Fibroblast of skin of scalp (primary cell): ENCODE data around the gene PRKN.

ENCODE experiments used
- DNase-seq: peaks from one replicate; pipeline ENCODE4 v3.0.0-alpha.2; 2013

Gene PRKN

GRCh38 chr6:161748535-161749416, 978.8 kb downstream of the PRKN start:
- peak; percentile 46 for DNase-seq

- DNase-seq: no peak
Observed at GRCh38 chr6:161747506-161747905, 980.1 kb downstream of the PRKN start.

- DNase-seq: no peak
Observed at GRCh38 chr6:161745594-161746141, 981.9 kb downstream of the PRKN start.

GRCh38 chr6:161745128-161745527, 982.4 kb downstream of the PRKN start:
- DNase-seq: no peak

- DNase-seq: no peak
Observed at GRCh38 chr6:161744211-161745067, 983.1 kb downstream of the PRKN start.

- no peak for DNase-seq
Observed at GRCh38 chr6:161743509-161744178, 983.9 kb downstream of the PRKN start.

GRCh38 chr6:161740486-161740885, 987.1 kb downstream of the PRKN start:
- DNase-seq: no peak

DNA sequence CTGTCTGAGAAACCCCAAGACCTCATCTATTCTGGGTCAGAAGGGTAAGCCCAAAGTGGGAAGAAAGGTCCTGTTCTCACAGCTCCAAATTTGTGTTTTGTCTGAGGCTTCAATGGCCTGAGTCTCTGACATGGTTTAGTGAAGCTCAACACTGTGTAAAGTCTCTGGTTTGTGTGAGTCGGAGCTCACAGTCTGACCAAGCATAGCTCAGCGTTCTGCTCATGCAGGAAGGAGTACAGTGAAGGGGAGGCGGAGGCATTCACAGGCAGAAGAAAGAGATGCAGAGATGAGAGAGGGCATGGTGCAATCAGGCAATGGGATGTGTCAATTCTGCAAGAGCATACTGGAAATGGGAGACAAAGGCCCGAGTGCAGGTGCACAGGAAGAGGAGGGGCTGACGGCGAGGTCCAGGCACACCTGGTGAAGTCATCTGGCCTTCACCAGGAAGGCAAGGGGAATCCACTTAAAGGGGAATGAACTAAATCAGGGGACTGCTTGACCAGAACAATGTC, 990.7 kb downstream of the PRKN start:
- DNase-seq: no peak

GRCh38 chr6:161736326-161736725, 991.2 kb downstream of the PRKN start:
- DNase-seq: no peak

DNA sequence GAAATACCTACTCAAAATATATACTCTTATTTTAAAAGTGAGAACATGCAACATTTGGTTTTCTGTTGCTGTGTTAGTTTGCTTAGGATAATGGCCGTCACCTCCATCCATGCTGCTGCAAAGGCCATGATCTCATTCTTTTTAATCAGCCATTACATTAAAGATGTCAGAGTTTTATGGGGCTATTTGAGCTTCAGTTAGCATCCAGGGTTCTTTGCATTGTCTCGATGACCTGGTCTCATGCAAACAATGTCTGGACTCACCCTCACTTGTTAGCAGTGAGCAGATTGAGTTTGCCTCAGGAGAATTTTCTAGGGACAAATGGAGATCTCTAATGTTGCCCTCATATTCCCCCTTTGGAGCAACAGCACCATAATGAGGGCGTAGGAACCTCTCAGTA, 995.0 kb downstream of the PRKN start:
- DNase-seq: no peak

DNA sequence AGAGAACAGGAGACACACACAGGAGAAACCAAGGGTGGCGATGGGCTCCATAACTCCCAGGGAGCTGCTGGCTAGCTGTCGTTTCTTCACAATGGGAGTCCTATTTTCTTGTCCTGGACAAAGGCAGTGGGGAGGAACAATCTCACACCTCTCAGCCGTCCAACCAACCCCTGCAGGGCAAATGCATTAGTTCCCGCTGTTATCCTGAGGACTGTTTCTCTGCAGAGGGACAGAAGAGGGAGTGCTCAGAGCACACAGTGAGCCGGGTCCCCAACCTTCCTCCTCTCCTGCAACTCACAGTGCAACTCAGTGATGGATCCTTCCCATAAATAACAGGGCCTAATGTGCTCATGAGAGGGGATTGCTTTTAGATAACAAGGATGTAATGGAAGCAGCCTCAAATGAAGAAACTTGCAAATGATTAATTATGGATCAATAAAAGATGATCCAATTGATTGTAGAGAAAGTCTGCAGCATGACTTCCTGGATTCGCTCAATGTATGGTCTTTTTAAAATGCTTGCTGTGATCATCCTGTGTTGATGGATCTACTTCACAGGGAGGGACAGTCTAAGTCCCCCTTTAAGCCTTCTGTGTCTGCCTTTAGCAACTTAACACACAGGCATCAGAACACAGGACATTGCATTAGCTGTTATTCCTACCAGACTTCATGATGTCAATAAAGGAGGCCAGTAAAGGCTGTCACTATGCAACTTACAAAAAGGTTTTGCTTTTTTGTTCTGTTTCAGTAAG, 1000.3 kb downstream of the PRKN start:
- DNase-seq: no peak

DNA sequence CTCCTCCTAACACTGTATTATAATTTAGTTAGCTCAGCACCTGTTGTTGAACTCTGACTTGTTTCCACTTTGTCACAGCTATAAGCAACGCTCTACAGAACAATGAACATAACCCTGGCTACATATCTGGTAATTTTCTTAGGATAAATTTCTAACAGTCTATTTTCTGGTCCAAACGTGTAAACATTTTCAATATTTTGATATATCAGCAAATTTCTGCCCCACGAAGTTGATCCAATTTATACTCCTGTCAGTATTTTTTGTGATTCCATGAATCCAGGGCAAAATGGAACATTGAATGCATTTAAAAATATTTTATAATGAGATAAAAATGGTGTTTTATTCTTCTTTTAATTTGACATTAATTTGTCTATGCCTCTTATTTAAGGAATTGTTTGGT, 1005.2 kb downstream of the PRKN start:
- no peak for DNase-seq

DNA sequence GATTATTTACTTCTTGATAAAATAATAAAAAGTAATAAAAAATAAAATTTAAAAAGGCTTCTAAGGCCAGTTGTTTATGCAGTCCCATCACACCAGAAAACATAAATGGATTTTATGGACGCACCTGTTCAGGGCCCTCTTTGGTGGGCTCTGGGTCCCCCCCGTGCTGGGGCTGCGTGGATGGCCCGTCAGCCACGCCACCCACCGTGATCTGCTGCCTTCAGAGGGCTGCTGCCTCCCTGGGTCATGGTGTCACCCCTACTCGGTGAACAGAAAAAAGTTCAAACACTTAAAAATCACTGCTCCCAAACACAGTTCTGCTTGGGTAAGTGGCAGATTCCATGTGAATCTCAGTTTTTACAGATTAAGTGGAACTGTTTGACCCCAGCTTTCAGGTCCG, 1006.1 kb downstream of the PRKN start:
- DNase-seq: no peak

DNA sequence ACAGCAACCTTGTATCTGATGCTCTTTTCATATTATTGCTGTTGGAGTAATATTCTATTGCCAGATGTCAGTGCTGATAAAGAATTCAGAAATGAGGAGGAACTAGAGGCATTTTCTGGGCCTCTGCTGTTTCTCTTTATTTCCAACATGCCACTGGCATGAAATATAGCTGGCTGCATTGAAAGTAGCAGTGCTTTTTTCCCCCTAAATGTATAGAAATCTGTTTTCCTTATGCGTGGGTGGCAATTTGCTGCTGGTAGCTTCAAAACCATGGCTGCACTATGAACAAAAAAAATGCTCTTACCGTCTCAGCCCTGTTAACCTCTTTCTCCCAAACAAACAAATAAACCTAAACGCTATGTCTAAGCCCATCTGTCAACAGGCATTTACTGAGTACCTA, 1011.4 kb downstream of the PRKN start:
- DNase-seq: no peak

- DNase-seq: no peak
Observed at GRCh38 chr6:161711938-161712337, 1015.6 kb downstream of the PRKN start.

- no peak for DNase-seq
Observed at GRCh38 chr6:161711515-161711914, 1016.1 kb downstream of the PRKN start.

DNA sequence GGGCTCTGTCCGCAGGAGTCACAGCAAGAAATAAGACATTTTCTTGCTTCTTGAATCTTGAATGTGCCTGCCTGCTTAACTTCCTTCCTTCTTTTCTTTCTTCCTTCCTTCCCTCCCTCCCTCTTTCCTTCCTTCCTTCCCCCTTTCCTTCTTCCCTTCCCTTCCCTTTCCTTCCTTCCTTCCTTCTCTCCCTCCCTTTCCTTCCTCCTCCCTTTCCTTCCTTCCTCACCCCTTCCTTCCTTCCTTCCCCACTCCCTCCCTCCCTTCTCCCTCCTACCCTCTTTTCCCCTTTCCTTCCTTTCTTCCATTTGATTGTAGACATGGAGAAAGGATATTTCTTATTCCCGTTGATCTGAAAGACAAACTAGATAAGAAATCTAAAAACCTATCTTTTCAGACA, 1016.9 kb downstream of the PRKN start:
- no peak for DNase-seq

DNA sequence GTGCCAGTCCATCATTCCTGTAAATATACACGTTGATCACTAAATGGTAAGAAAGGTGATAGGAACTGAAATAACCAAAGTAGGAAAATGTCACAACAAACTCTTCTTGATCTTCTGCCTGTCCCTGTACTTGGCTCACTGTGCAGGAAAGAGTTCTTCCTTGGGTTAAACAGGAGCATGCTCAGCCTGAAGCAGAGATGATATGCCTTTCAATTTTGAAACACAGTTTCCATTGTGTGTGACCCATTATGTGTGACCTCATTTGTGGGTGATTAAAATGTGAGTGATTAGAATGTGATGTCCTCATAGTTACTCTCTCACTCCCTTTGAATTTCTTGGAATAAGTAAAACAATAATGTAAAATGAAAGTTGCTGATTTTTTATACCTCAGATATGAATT, 1026.5 kb downstream of the PRKN start:
- no peak for DNase-seq

GRCh38 chr6:161696801-161697200, 1030.8 kb downstream of the PRKN start:
- no peak for DNase-seq

- peak; percentile 53 for DNase-seq
Observed at GRCh38 chr6:161694995-161695394, 1032.6 kb downstream of the PRKN start.

- DNase-seq: no peak
Observed at GRCh38 chr6:161686655-161687054, 1040.9 kb downstream of the PRKN start.
